Testis (tissue), 3 donors: ENCODE results near the gene PSMD2. TPM values are rescaled to one million over a fixed set of nuclear protein-coding genes. Genes with fewer than 3 reads are reported as not detected.
A peak's percentile ranks its signal among the peaks of the same experiment; 100 is the strongest.
"Not testable (repeated sequence)": the region's sequence is repeated elsewhere in the genome, so short reads cannot be mapped to it uniquely, and the experiment has no call there.

Experiments used
- DNase-seq: peaks from one replicate; pipeline ENCODE4 v3.0.0-alpha.2; 2019
- H3K27ac ChIP-seq, 2 donors: fragments of 200-600 bp; sonication (generic); one replicate each; pipeline ENCODE4 v1.5.1; 2019
- H3K27me3 ChIP-seq: fragments of 200-600 bp; sonication (generic); one replicate; pipeline ENCODE4 v1.5.1; 2019
- H3K36me3 ChIP-seq: fragments of 200-600 bp; sonication (generic); one replicate; pipeline ENCODE4 v1.5.1; 2017; ENCODE audit warnings: low read depth; ENCODE audit errors: missing control alignments
- H3K4me1 ChIP-seq: fragments of 200-600 bp; sonication (generic); one replicate; pipeline ENCODE4 v1.5.1; 2019
- H3K4me3 ChIP-seq, 2 donors: fragments of 200-600 bp; sonication (generic); one replicate each; pipeline ENCODE4 v1.5.1; 2017 to 2019
- H3K9me3 ChIP-seq: fragments of 200-600 bp; sonication (generic); one replicate; pipeline ENCODE4 v1.5.1; 2017
- CTCF ChIP-seq, 3 experiments: fragments of 450-650 bp in 2 of 3; fragments of 200-600 bp in 1 of 3; sonication (generic) in 1 of 3; IDR thresholded peaks; one replicate each; pipeline ENCODE4 v1.5.1; 2016 to 2019; ENCODE audit warnings: antibody characterized with exemption in 3 of 3, mild to moderate bottlenecking in 2 of 3, moderate library complexity in 1 of 3
- POLR2A ChIP-seq: fragments of 450-650 bp; IDR thresholded peaks from one replicate; pipeline ENCODE4 v1.6.1; 2017; ENCODE audit warnings: antibody characterized with exemption, mild to moderate bottlenecking, moderate library complexity
- WGBS, 2 donors: methylation state at CpG; one replicate each; pipeline ENCODE4 v1.1.5; 2018; 5-methylcytosine and 5-hydroxymethylcytosine counted together
- intact Hi-C: fragments of 100-400 bp; cut with DNase I; formaldehyde crosslinking; loops from one replicate; pipeline ENCODE4 v1.15.1; 2023; ENCODE audit warnings: low total_unique reads
- polyA plus RNA-seq: library from polyadenylated mRNA; stranded (reverse); fragments of 350-450 nt; fragmentation: Illumina TruSeq; extraction: RNeasy Lipid Tissue Mini Kit (QIAGEN cat#74804); gene quantifications from one replicate; pipeline ENCODE4 v1.2.3, GENCODE V29; 2014; ENCODE audit warnings: low read depth, low replicate concordance; ENCODE audit not compliant: insufficient read depth
- total RNA-seq, 2 donors: library from RNA; depleted of rRNA; stranded (reverse); fragments of >200 nt; gene quantifications; one replicate each; pipeline ENCODE4 v1.2.3, GENCODE V29; 2016

PSMD2 gene
- total and polyA plus RNA-seq, 3 donors from 2014 or later: 289 to 379 (median 339) TPM

- WGBS, 2 donors: 0% methylated on average over 14 to 49 of the region's 49 CpGs
Measured at GRCh38 chr3:184260724-184261269, 38.2 kb upstream of the PSMD2 start.

GRCh38 chr3:184261270-184261853, 37.7 kb upstream of the PSMD2 start, which contains the start of gene CAMK2N2:
Gene CAMK2N2 (minus strand): TSS chr3:184261553. CDS start chr3:184261285, 268 bp downstream.
- Histone ChIP-seq H3K27me3 (no peaks in the 10 kb centered on the region), H3K9me3 (no peaks in the 10 kb centered on the region), H3K4me3 (peak within 1 kb of the TSS; percentile 26 to 53), H3K4me1 (peaks cover 25% of the 10 kb centered on the region), H3K36me3 (no peaks in the 10 kb centered on the region), H3K27ac (no peak within 1 kb of the TSS)
- TF ChIP-seq POLR2A (no peak), CTCF (IDR thresholded peaks at IDR 0.05) (no peak)
- DNase-seq: peak; percentile 56
- WGBS, 2 donors: 2 to 3% methylated on average over 11 to 44 of the region's 67 CpGs
- intact Hi-C loops: no loop called here

More at GRCh38 chr3:184260724-184261269, 38.2 kb upstream of the PSMD2 start:
- H3K9me3 ChIP-seq: no peaks in the 10 kb centered on the region
- no peaks in the 10 kb centered on the region for H3K36me3 ChIP-seq
- DNase-seq: no peak
- no peaks in the 10 kb centered on the region for H3K27me3 ChIP-seq
- peak overlapping the region; percentile 26 for H3K4me3 ChIP-seq
- no peak overlapping the region for H3K27ac ChIP-seq
- peaks cover 25% of the 10 kb centered on the region for H3K4me1 ChIP-seq
- TF ChIP-seq POLR2A (no peak), CTCF (IDR thresholded peaks at IDR 0.05) (no peak)
- intact Hi-C loops: no loop called here

GRCh38 chr3:184261854-184262763, 36.9 kb upstream of the PSMD2 start:
- intact Hi-C loops: no loop called here
- Histone ChIP-seq H3K4me1 (peaks cover 25% of the 10 kb centered on the region), H3K9me3 (no peaks in the 10 kb centered on the region), H3K4me3 (peak overlapping the region in 1 of 2 donors; percentile 53), H3K27ac (no peak overlapping the region), H3K27me3 (no peaks in the 10 kb centered on the region), H3K36me3 (no peaks in the 10 kb centered on the region)
- TF ChIP-seq POLR2A (no peak), CTCF (IDR thresholded peaks at IDR 0.05) (no peak)
- WGBS, 2 donors: 1 to 2% methylated on average over 33 to 64 of the region's 66 CpGs
- peak; percentile 34 for DNase-seq

DNA sequence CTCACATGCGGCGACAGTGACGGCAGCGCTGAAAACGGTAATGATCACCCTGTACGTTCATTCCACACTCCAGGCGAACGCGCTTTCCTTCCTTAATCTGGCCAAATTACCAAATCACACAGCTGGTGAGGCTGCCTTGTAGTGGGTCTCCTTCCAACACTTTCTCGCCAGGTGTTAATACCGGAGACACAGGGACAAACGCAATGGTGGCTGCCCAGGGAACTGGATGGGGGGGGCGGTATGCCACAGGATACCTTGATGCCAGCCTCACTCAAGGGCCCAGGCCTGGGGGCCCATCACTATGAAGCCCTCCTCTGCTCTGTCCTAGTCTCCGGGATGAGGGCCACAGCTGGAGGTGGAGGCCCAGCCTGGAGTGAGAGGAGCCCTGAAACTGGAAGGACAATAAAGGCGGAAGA, 36.3 kb upstream of the PSMD2 start:
- Histone ChIP-seq H3K4me3 (no peak overlapping the region), H3K27ac (no peak overlapping the region), H3K36me3 (no peaks in the 10 kb centered on the region), H3K9me3 (no peaks in the 10 kb centered on the region), H3K4me1 (peaks cover 25% of the 10 kb centered on the region), H3K27me3 (no peaks in the 10 kb centered on the region)
- no peak for DNase-seq
- TF ChIP-seq CTCF (IDR thresholded peaks at IDR 0.05) (no peak), POLR2A (no peak)
- 11 to 27% methylated on average over 3 to 15 of the region's 15 CpGs for WGBS, 2 donors
- intact Hi-C loops: no loop called here

GRCh38 chr3:184267249-184267648, 31.8 kb upstream of the PSMD2 start:
- intact Hi-C loops, H3K36me3 ChIP-seq, H3K27ac ChIP-seq, DNase-seq, H3K27me3 ChIP-seq, H3K4me3 ChIP-seq, H3K4me1 ChIP-seq, H3K9me3 ChIP-seq: not testable (repeated sequence)
- 86 to 92% methylated on average over 1 of the region's 1 CpG for WGBS, 2 donors
